ENCODE results near the gene MRPS27.

Gene MRPS27

GRCh38 chr5:72255670-72256069 lies 64.4 kb downstream of the MRPS27 start:
- DNase-seq, result no peak

GRCh38 chr5:72255237-72255636 lies 64.8 kb downstream of the MRPS27 start:
- DNase-seq, result no peak

GRCh38 chr5:72252574-72253155 lies 67.4 kb downstream of the MRPS27 start:
- no peak for DNase-seq

- no peak for DNase-seq
These were observed 68.0 kb downstream of the MRPS27 start for GRCh38 chr5:72252008-72252407.

- no peak for DNase-seq
These were observed 68.7 kb downstream of the MRPS27 start for GRCh38 chr5:72251386-72251785.

- peak; percentile 39 for DNase-seq
These were observed 71.5 kb downstream of the MRPS27 start for GRCh38 chr5:72248410-72248981.

GRCh38 chr5:72246954-72247442 lies 73.0 kb downstream of the MRPS27 start:
- DNase-seq, result no peak

GRCh38 chr5:72245951-72246532 lies 74.0 kb downstream of the MRPS27 start:
- DNase-seq, result no peak

GRCh38 chr5:72245546-72245945 lies 74.5 kb downstream of the MRPS27 start:
- no peak for DNase-seq

- no peak for DNase-seq
These were observed 75.1 kb downstream of the MRPS27 start for GRCh38 chr5:72244862-72245371.

- no peak for DNase-seq
These were observed 76.3 kb downstream of the MRPS27 start for GRCh38 chr5:72243706-72244105.

GRCh38 chr5:72242796-72243475 lies 77.1 kb downstream of the MRPS27 start:
- DNase-seq, result no peak

- DNase-seq, result no peak
These were observed 78.6 kb downstream of the MRPS27 start for GRCh38 chr5:72241346-72242003.

GRCh38 chr5:72238712-72239445 lies 81.2 kb downstream of the MRPS27 start:
- DNase-seq, result no peak

- DNase-seq, result no peak
These were observed 82.2 kb downstream of the MRPS27 start for GRCh38 chr5:72237879-72238278.

- no peak for DNase-seq
These were observed 82.6 kb downstream of the MRPS27 start for GRCh38 chr5:72237415-72237814.

- no peak for DNase-seq
These were observed 84.3 kb downstream of the MRPS27 start for GRCh38 chr5:72235725-72236124.

- no peak for DNase-seq
These were observed 85.2 kb downstream of the MRPS27 start for GRCh38 chr5:72234868-72235267.

GRCh38 chr5:72234265-72234700 lies 85.8 kb downstream of the MRPS27 start:
- DNase-seq, result no peak

- no peak for DNase-seq
These were observed 86.2 kb downstream of the MRPS27 start for GRCh38 chr5:72233835-72234234.

GRCh38 chr5:72232838-72233237 lies 87.2 kb downstream of the MRPS27 start:
- DNase-seq, result no peak

GRCh38 chr5:72231991-72232703 lies 87.9 kb downstream of the MRPS27 start:
- no peak for DNase-seq

Measured in femur (tissue), 1 donor.